Psoas muscle (tissue), 8 donors: ENCODE data around the gene SOCS2. TPM values are rescaled to one million over a fixed set of nuclear protein-coding genes. Genes with fewer than 3 reads are reported as not detected.
A peak's percentile ranks its signal among the peaks of the same experiment; 100 is the strongest.
"Not testable (repeated sequence)": the region's sequence is repeated elsewhere in the genome, so short reads cannot be mapped to it uniquely, and the experiment has no call there.

Experiments used
- ATAC-seq, 4 donors: fragments of 200-7000 bp; cut with Tn5 transposase; one replicate each; pipeline ENCODE4 v1.9.1; 2020; ENCODE audit warnings: moderate library complexity in 3 of 4, mild to moderate bottlenecking in 2 of 4
- DNase-seq, 2 donors: peaks; one replicate each; pipeline ENCODE4 v3.0.0-alpha.2; 2020
- H3K27ac ChIP-seq: fragments of 200-600 bp; one replicate; pipeline ENCODE4 v1.8.0; 2022
- H3K27me3 ChIP-seq, 3 donors: fragments of 200-600 bp in 1 of 3; one replicate each; pipeline versions ENCODE4 v1.6.1 to v1.8.0; 2013 to 2022; ENCODE audit warnings: low read length in 2 of 3, mild to moderate bottlenecking in 2 of 3, moderate library complexity in 1 of 3; ENCODE audit not compliant: insufficient read depth in 3 of 3
- H3K36me3 ChIP-seq, 2 donors: fragments of 200-600 bp in 1 of 2; one replicate each; pipeline versions ENCODE4 v1.6.1 to v1.8.0; 2013 to 2022; ENCODE audit warnings: low read depth in 1 of 2, mild to moderate bottlenecking in 1 of 2, moderate library complexity in 1 of 2; ENCODE audit not compliant: insufficient read depth in 1 of 2
- H3K4me1 ChIP-seq: fragments of 200-600 bp; one replicate; pipeline ENCODE4 v1.8.0; 2022
- H3K4me3 ChIP-seq: fragments of 200-600 bp; one replicate; pipeline ENCODE4 v1.8.0; 2022; ENCODE audit warnings: mild to moderate bottlenecking
- H3K9me3 ChIP-seq: fragments of 200-600 bp; one replicate; pipeline ENCODE4 v1.8.0; 2022
- WGBS, 3 donors: extraction: QIAGEN DNeasy Blood & Tissue Kit; methylation state at CpG; one replicate each; pipeline versions ENCODE4 v1.1.6 to v1.1.7; 2013; 5-methylcytosine and 5-hydroxymethylcytosine counted together
- intact Hi-C, 2 donors: fragments of 100-400 bp; cut with DNase I; formaldehyde crosslinking; loops; one replicate each; pipeline versions ENCODE4 v1.11.0 to v1.14.2; 2022
- polyA plus RNA-seq, 3 donors: library from polyadenylated mRNA; stranded (reverse); fragments of 200-250 nt; gene quantifications; one replicate each; pipeline ENCODE4 v1.2.3, GENCODE V29; 2013
- total RNA-seq, 4 donors: library from RNA; stranded (reverse); fragmentation: NEBNext Ultra II Directional in 2 of 4; extraction: Animal tissue kit (Norgen Biotek cat#: 25700) in 2 of 4; gene quantifications; one replicate each; pipeline versions ENCODE4 v1.2.1 to v1.2.4, GENCODE V29; 2021 to 2023
- TF ChIP-seq, protein P1 (sequence below): fragments of 200-600 bp; IDR thresholded peaks from one replicate; pipeline ENCODE4 v1.8.0; 2022; ENCODE audit warnings: antibody characterized with exemption
- donor health status: healthy with polysubstance abuse.
- donor health status: DM: no; HTN: no; CAD: no; lungs with moderate emphysema.
- donor health status: Bipolar disorder and iron deficiency.
- donor health status: healthy.
- donor health status: DM: yes; HTN: yes; CAD: no.
- donor health status: DM: no; HTN: no; CAD: no.
- donor health status: DM: no; HTN: no; CAD: no.
- donor health status: DM: yes; HTN: yes; CAD: no.

SOCS2 gene
- total and polyA plus RNA-seq, 7 donors, result 2.9 to 10.6 (median 4.7) TPM

DNA sequence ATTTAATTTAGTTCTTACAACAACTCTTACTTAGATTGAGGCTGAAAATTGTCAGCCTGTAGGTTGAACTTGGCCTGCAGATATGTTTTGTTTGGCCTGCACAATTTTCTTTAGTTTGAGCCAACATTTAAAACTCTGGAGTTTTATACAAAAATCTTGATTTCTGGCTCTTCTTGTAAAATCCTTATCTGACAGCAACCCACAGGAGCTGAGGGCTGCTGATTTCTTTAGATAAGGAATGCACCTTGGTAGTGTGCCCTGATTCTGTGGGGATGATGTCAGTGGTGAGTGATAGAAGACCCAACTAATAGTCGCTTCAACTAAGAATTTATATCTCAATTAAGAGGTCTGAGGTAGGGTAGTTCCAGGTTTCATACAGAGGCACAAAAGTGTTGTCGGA is 49.5 kb downstream of the SOCS2 start:
- Histone ChIP-seq H3K36me3 (no peaks in the 10 kb centered on the region), H3K4me1 (peaks cover 13% of the 10 kb centered on the region), H3K27ac (no peak overlapping the region), H3K27me3 (no peaks in the 10 kb centered on the region), H3K4me3 (no peak overlapping the region), H3K9me3 (no peaks in the 10 kb centered on the region)
- no peak for ATAC-seq
- TF ChIP-seq, protein P1, sequence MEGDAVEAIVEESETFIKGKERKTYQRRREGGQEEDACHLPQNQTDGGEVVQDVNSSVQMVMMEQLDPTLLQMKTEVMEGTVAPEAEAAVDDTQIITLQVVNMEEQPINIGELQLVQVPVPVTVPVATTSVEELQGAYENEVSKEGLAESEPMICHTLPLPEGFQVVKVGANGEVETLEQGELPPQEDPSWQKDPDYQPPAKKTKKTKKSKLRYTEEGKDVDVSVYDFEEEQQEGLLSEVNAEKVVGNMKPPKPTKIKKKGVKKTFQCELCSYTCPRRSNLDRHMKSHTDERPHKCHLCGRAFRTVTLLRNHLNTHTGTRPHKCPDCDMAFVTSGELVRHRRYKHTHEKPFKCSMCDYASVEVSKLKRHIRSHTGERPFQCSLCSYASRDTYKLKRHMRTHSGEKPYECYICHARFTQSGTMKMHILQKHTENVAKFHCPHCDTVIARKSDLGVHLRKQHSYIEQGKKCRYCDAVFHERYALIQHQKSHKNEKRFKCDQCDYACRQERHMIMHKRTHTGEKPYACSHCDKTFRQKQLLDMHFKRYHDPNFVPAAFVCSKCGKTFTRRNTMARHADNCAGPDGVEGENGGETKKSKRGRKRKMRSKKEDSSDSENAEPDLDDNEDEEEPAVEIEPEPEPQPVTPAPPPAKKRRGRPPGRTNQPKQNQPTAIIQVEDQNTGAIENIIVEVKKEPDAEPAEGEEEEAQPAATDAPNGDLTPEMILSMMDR, result no peak
- no peak for DNase-seq
- intact Hi-C loops, result no loop called here
- WGBS, 3 donors, result 80 to 85% (median 81%) methylated on average over 2 of the region's 2 CpGs

DNA sequence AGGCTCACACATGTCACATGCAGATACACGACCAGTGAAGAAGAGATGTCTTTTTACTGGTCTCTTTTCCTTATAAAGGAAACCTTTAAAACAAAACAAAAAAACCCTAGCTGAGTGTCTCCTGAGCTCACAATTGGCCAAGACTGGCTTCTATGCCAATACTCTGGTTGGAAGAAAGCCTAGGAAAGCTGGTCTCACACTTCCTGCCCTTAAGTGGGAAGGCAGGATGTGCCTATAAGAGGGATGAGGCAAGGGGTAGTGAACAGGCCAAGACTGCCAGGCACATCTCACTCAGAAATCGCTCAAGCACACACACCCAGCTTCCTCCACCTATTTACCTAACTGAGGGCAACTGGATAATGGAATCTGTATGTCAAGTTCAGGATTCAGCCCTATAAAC is 50.0 kb downstream of the SOCS2 start:
- TF ChIP-seq, protein P1, result no peak
- no peaks in the 10 kb centered on the region for H3K9me3 ChIP-seq
- no peak overlapping the region for H3K27ac ChIP-seq
- WGBS, 3 donors, result 67 to 77% (median 73%) methylated on average over 2 of the region's 2 CpGs
- DNase-seq (no peak), ATAC-seq (no peak)
- H3K4me1 ChIP-seq, result peaks cover 13% of the 10 kb centered on the region
- no peak overlapping the region for H3K4me3 ChIP-seq
- no peaks in the 10 kb centered on the region for H3K36me3 ChIP-seq
- intact Hi-C loops, result no loop called here
- no peaks in the 10 kb centered on the region for H3K27me3 ChIP-seq

DNA sequence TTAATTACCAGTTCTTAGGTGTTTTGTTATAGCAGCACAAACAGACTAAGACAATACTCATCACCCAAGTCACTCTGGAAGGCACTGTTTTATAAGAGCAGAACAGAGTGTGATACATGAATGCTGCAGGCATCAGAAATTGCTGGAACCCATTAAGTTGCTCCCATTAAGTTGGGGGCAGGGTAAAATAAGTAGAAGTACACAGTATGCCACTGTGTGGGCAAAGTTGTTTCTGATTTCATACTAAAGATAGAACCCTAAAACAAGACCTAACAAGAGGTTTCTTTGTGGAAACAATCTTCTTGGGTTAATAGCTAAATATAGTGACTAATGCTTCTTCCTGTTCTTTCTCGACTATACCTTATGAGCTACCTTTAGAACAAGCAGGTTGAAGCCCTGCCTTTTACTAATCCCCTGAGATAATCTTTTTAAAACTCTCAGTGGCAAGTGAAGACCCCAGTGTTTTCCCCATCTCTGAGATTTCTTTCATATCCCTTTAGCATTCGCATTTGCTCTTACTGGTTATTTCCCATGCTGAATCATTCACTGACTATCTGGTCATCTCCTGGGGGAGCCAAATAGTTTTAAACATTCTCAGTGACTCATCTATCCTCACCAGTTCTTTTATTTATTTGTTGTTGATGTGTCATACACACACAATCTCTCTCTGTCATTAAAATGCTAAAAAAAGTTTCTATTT is 52.3 kb downstream of the SOCS2 start:
- intact Hi-C loops, result no loop called here
- 49 to 70% (median 52%) methylated on average over 2 of the region's 2 CpGs for WGBS, 3 donors
- peaks cover 13% of the 10 kb centered on the region for H3K4me1 ChIP-seq
- no peaks in the 10 kb centered on the region for H3K9me3 ChIP-seq
- ATAC-seq (peak; percentile 84 to 94 (median 92)), DNase-seq (no peak)
- no peak overlapping the region for H3K4me3 ChIP-seq
- H3K27ac ChIP-seq, result peak overlapping the region; percentile 62
- no peaks in the 10 kb centered on the region for H3K36me3 ChIP-seq
- H3K27me3 ChIP-seq, result no peaks in the 10 kb centered on the region
- TF ChIP-seq, protein P1, result no peak

DNA sequence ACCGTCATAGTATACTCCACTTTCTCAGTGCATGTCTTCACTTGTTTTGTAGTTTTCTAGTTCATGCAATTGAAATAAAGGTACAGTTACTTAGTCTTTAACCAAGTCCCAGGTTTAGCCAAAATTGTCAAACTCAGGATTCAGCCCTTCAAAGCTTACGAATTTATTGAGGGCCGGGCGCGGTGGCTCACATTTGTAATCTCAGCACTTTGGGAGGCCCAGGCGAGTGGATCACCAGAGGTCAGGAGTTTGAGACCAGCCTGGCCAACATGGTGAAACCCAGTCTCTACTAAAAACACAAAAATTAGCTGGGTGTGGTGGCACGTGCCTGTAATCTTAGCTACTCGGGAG is 52.8 kb downstream of the SOCS2 start:
- peak overlapping the region; percentile 62 for H3K27ac ChIP-seq
- peaks cover 13% of the 10 kb centered on the region for H3K4me1 ChIP-seq
- H3K9me3 ChIP-seq, DNase-seq, H3K4me3 ChIP-seq, intact Hi-C loops, H3K27me3 ChIP-seq, H3K36me3 ChIP-seq: not testable (repeated sequence)
- peak in 1 of 4 donors; percentile 15 for ATAC-seq
- WGBS, 3 donors, result 85 to 91% (median 86%) methylated on average over 8 of the region's 8 CpGs

DNA sequence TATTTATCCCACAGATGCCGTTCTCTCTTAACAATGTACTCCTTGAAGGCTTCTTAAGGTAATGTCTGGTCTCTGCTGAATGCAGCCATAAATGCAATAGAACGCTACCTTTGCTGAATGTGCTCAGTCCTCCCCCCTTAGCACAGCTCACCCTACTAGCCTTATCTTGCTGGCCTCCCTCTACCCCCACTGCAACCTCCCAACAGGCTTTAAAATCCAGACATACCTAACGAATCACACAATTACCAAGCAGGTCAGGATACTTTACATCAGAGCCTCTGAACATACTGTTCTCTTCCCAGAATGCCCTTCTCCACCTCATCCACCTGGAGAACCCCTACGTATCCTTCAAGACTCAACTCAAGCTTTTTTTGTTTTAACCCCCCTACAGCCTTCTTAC is 53.7 kb downstream of the SOCS2 start:
- no peak for ATAC-seq
- Histone ChIP-seq H3K27ac (peak overlapping the region; percentile 62), H3K27me3 (no peaks in the 10 kb centered on the region), H3K4me1 (peaks cover 13% of the 10 kb centered on the region), H3K36me3 (no peaks in the 10 kb centered on the region), H3K9me3 (no peaks in the 10 kb centered on the region), H3K4me3 (no peak overlapping the region)
- no peak for DNase-seq
- intact Hi-C loops, result no loop called here
- TF ChIP-seq, protein P1, result no peak
- 90 to 93% (median 90%) methylated on average over 4 of the region's 4 CpGs for WGBS, 3 donors

Other genes with a start within 250 kb of the SOCS2 start
- gene NUDT4, start 194.8 kb upstream of the SOCS2 start, total RNA-seq, result 100 to 1,000 TPM; 187 to 254 (median 211) TPM
- 100 to 1,000 TPM in 1 of 3 donors, 10 to 100 TPM in 2; 48.3 to 108 (median 76.1) TPM for gene NUDT4, start 194.8 kb upstream of the SOCS2 start, polyA plus RNA-seq
- 10 to 100 TPM; 70.6 to 97.6 (median 80.0) TPM for gene UBE2N, start 130.7 kb upstream of the SOCS2 start, total RNA-seq
- 100 to 1,000 TPM in 1 of 3 donors, 10 to 100 TPM in 2; 52.8 to 104 (median 91.4) TPM for gene UBE2N, start 130.7 kb upstream of the SOCS2 start, polyA plus RNA-seq
- 10 to 100 TPM; 22.7 to 37.3 (median 24.1) TPM for gene MRPL42, start 105.2 kb upstream of the SOCS2 start, total RNA-seq
- gene MRPL42, start 105.2 kb upstream of the SOCS2 start, polyA plus RNA-seq, result 10 to 100 TPM; 27.5 to 48.3 (median 38.3) TPM
- 10 to 100 TPM; 12.7 to 21.1 (median 14.7) TPM for gene CRADD, start 104.7 kb downstream of the SOCS2 start, total RNA-seq
- 10 to 100 TPM; 11.0 to 12.1 (median 11.5) TPM for gene CRADD, start 104.7 kb downstream of the SOCS2 start, polyA plus RNA-seq